Measurements from ENCODE around the gene PRSS22.

PRSS22 gene

DNA sequence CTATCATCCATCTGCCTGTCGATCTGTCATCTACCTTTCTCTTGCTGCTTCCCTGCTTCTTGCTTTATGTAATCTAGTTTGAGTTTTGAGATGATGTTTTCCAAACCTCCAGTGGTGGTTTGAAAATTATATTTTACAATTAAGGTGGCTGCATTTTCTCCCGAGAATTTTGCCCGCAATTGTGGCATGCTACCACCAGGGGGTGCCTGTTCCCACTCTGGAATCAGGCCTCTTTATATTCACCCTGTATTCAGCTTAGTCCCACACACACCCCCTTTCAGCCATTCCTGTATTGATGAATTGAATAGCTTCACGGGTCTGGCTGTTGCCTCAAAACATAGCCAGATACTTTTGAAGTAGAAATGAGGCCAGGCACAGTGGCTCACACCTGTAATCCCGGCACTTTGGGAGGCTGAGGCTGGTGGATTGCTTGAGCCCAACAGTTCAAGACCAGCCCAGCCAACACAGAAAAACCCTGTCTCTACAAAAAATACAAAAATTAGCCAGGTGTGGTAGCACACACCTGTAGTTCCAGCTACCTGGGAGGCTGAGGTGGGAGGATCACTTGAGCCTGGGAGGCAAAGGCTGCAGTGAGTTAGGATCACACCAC is 3.2 kb downstream of the PRSS22 start:
- TF ChIP-seq BHLHE40 (IDR thresholded peaks at IDR 0.05; ENCODE audit: borderline replicate concordance) (no peak), HDGF (IDR thresholded peaks at IDR 0.05; ENCODE audit: borderline replicate concordance) (no peak), FOXK2 (IDR thresholded peaks at IDR 0.05) (no peak), SUZ12 (IDR thresholded peaks at IDR 0.05) (no peak), SP1 (IDR thresholded peaks at IDR 0.05) (no peak), ARNT (IDR thresholded peaks at IDR 0.05) (no peak), FOXA1 (IDR thresholded peaks at IDR 0.05) (no peak), L3MBTL2 (conservative IDR thresholded peaks at IDR 0.05) (no peak), TARDBP (IDR thresholded peaks at IDR 0.05) (no peak), LEF1 (IDR thresholded peaks at IDR 0.05; ENCODE audit: borderline replicate concordance) (no peak), FOXM1 (IDR thresholded peaks at IDR 0.05; ENCODE audit: borderline replicate concordance) (no peak), ELF4 (IDR thresholded peaks at IDR 0.05) (no peak)
- TF ChIP-seq, protein P1, sequence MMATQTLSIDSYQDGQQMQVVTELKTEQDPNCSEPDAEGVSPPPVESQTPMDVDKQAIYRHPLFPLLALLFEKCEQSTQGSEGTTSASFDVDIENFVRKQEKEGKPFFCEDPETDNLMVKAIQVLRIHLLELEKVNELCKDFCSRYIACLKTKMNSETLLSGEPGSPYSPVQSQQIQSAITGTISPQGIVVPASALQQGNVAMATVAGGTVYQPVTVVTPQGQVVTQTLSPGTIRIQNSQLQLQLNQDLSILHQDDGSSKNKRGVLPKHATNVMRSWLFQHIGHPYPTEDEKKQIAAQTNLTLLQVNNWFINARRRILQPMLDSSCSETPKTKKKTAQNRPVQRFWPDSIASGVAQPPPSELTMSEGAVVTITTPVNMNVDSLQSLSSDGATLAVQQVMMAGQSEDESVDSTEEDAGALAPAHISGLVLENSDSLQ (IDR thresholded peaks at IDR 0.05): no peak
- POLR2A ChIA-PET: interaction anchor here (1.2 kb wide), 1 partner anchor 15 kb away, joined by 3 read pairs; no protein-coding TSS in a partner anchor
- CTCF ChIA-PET: interaction anchor here (1.3 kb wide), 1 partner anchor 79 kb away, joined by 3 read pairs; no protein-coding TSS in a partner anchor
- DNase-seq (ENCODE audit: extremely low spot score): no peak

DNA sequence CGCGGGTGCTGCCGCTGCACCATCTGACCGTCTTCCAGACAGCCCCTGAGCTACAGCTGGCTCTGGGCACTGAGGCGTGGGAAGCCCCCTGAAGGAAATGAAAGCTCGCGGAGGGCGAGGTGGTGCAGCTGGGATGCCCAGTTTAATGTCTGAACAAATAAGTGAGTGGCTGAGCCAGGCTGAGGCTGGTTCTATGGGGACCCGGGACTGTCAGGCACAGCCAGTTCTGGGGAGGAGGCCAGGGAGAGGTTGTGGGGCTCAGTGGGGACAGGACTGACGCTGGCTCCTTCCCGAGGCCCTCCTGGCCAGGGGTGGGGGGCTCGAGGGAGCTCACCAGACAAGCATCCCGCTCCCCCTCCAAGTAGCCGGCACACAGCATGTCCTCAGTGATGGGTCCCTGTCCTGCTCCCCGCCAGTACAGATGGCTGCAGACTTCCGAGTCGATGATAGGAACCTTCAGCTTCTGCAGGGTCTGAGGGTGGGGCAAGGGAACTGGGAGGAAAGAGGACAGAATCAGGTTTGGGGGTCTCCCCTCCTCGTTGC is 4.4 kb downstream of the PRSS22 start:
- ChIA-PET CTCF (no interaction called here), POLR2A (no interaction called here)
- no peak for DNase-seq (ENCODE audit: extremely low spot score)
- TF ChIP-seq FOXM1 (IDR thresholded peaks at IDR 0.05; ENCODE audit: borderline replicate concordance) (no peak), TARDBP (IDR thresholded peaks at IDR 0.05) (no peak), FOXA1 (IDR thresholded peaks at IDR 0.05) (no peak)

DNA sequence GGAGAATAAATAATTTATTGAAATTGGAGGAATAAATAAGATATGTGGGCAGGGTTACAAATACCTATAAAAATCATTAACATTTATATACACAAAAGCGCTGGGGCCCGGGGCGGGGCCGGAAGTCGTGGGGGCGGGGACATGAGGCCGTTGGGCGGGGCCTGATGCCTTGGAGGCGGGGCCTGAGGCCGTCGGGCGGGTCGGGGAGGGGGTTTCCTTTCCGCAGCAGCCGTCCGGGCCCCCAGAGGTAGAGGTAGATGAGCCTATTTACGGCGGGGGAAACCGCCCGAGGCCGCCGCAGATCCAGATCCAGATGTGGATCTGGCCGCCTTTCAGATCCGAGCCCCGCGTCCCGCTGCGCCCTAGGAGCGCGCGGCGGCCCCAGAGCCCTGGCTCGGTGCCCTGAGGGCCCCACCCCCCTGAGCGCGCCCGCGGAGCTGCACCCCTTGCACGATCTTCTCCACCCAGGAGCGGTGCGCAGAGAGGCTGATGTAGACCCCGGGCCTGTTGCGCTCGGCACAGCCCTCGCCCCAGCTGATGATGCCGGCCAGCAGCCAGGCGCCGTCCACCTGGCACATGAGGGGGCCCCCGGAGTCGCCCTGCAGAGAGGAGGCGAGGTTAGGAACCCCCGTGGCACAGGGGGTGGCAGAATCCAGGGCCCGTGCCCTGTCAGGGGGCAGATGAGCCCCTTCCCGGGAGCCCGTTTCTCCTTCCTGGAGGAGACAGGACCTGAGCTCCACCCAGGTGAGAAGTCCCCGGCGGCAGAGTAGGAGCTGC is 5.1 kb downstream of the PRSS22 start:
- CTCF ChIA-PET: no interaction called here
- POLR2A ChIA-PET: no interaction called here
- no peak for DNase-seq (ENCODE audit: extremely low spot score)
- TF ChIP-seq LEF1 (IDR thresholded peaks at IDR 0.05; ENCODE audit: borderline replicate concordance) (no peak), FOXA1 (IDR thresholded peaks at IDR 0.05) (no peak), ARNT (IDR thresholded peaks at IDR 0.05) (no peak), TARDBP (IDR thresholded peaks at IDR 0.05) (no peak), L3MBTL2 (conservative IDR thresholded peaks at IDR 0.05) (no peak), BHLHE40 (IDR thresholded peaks at IDR 0.05; ENCODE audit: borderline replicate concordance) (no peak), SP1 (IDR thresholded peaks at IDR 0.05) (no peak), SUZ12 (IDR thresholded peaks at IDR 0.05) (no peak), NFRKB (IDR thresholded peaks at IDR 0.05) (no peak), HDGF (IDR thresholded peaks at IDR 0.05; ENCODE audit: borderline replicate concordance) (no peak), ELF4 (IDR thresholded peaks at IDR 0.05) (no peak), FOXK2 (IDR thresholded peaks at IDR 0.05) (no peak), CTBP1 (IDR thresholded peaks at IDR 0.05; ENCODE audit: borderline replicate concordance) (no peak)
- TF ChIP-seq, protein P1 (IDR thresholded peaks at IDR 0.05): no peak

DNA sequence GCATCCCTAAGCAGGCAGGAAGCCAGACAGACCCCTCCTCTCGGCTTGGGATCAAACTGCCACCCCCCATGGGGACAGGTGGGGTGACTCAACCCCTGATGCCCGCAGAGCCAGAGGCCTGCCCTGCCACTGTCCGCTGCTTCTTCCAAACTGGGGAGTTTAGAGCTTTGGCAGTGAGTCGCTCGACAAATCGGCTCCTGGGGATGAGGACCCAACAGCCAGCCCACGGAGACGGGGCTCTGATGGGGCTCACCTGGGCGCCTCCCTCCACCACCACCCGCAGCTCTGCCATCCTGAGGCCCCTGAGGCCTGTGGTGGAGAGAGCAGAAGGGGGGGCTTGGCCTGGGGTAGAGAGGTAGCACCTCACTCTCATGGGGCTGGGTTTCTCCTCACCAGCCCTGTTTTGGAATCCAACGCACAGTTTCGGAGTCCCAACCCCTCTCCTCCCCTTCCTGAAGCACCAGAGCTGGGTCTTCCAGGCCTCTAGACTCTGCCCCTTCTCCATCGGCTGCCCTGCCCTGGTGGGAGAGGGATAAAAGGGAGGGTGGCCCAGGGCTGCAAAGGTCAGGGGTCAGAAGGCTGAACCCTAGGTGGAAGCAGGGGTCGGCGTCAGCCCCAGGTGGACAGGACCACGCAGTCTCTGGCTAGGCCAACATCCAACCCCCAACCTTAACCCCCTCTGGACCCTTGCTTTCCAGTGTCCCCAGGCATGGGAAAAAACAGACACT is 5.8 kb downstream of the PRSS22 start:
- no peak for DNase-seq (ENCODE audit: extremely low spot score)
- TF ChIP-seq SP1 (IDR thresholded peaks at IDR 0.05) (no peak), ZNF384 (IDR thresholded peaks at IDR 0.05) (no peak), L3MBTL2 (conservative IDR thresholded peaks at IDR 0.05) (no peak), BHLHE40 (IDR thresholded peaks at IDR 0.05; ENCODE audit: borderline replicate concordance) (no peak), NFRKB (IDR thresholded peaks at IDR 0.05) (no peak), LEF1 (IDR thresholded peaks at IDR 0.05; ENCODE audit: borderline replicate concordance) (no peak), ARNT (IDR thresholded peaks at IDR 0.05) (no peak), FOXM1 (IDR thresholded peaks at IDR 0.05; ENCODE audit: borderline replicate concordance) (no peak)
- TF ChIP-seq, protein P1 (IDR thresholded peaks at IDR 0.05): no peak
- ChIA-PET CTCF (no interaction called here), POLR2A (no interaction called here)

DNA sequence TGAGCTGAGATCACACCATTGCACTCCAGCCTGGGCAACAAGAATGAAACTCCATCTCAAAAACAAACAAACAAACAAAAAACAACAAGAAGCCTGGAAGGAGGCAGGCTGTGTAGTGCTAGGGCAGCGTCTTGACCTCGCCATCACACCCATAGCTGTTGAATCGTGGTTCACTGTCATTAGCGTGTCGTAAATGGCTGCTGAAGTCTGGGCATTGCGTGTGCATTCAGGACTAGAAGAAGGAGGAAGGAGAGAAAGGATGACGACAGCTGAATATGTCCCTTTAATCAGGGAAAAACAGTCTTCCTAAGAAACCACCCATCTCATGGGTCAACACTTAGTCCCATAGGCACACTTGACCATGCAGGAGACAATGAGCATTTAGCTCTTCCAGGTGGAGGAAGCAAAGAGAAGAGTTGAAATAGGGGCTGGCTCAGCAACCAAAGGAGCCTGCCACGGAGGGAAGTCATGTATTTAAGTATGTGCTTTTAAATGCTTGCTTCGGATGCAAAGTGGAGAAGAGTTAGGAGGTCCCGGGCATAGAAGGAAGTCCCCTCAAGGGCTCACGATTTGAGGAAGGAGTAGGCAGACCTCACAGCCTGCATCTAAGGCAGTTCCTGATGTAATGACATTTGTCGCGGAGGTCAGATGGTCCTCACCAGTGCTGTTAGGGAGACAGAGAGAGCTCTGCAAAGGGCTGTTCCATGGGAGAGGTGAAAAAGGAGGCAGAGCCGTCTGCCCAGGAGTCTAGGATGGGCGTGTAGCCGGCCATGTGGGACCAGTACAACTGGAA is 8.8 kb downstream of the PRSS22 start:
- CTCF ChIA-PET: interaction anchor here (1.3 kb wide), 1 partner anchor 10 kb away, joined by 6 read pairs; no protein-coding TSS in a partner anchor
- POLR2A ChIA-PET: no interaction called here
- TF ChIP-seq FOXA1 (IDR thresholded peaks at IDR 0.05) (no peak), FOXM1 (IDR thresholded peaks at IDR 0.05; ENCODE audit: borderline replicate concordance) (no peak), ELF4 (IDR thresholded peaks at IDR 0.05) (no peak), NFRKB (IDR thresholded peaks at IDR 0.05) (no peak), ARNT (IDR thresholded peaks at IDR 0.05) (no peak), HDGF (IDR thresholded peaks at IDR 0.05; ENCODE audit: borderline replicate concordance) (no peak), SP1 (IDR thresholded peaks at IDR 0.05) (no peak), LEF1 (IDR thresholded peaks at IDR 0.05; ENCODE audit: borderline replicate concordance) (no peak)
- TF ChIP-seq, protein P1 (IDR thresholded peaks at IDR 0.05): no peak
- no peak for DNase-seq (ENCODE audit: extremely low spot score)

Data from HEK293T (cell line).